Keratinocyte (primary cell): Measurements from ENCODE around the gene KIF5B.

Experiments
- EZH2 ChIP-seq: IDR thresholded peaks from one replicate; pipeline ENCODE4 v1.6.1; 2012; ENCODE audit warnings: inconsistent platforms, mild to moderate bottlenecking, low read length, moderate library complexity
- TF ChIP-seq, protein P1 (sequence below), 3 experiments: IDR thresholded peaks in 1 of 3; conservative IDR thresholded peaks in 1 of 3; optimal IDR thresholded peaks in 1 of 3; 2 replicates in 2 of 3; 3 replicates in 1 of 3; pipeline versions ENCODE3 to v1.5.1; 2011; ENCODE audit warnings: low read length in 3 of 3, mild to moderate bottlenecking in 3 of 3, moderate library complexity in 2 of 3, control low read depth in 1 of 3, inconsistent platforms in 1 of 3; ENCODE audit not compliant: insufficient read depth in 2 of 3; ENCODE audit errors: extremely low read depth in 1 of 3

- TF ChIP-seq, protein P1, sequence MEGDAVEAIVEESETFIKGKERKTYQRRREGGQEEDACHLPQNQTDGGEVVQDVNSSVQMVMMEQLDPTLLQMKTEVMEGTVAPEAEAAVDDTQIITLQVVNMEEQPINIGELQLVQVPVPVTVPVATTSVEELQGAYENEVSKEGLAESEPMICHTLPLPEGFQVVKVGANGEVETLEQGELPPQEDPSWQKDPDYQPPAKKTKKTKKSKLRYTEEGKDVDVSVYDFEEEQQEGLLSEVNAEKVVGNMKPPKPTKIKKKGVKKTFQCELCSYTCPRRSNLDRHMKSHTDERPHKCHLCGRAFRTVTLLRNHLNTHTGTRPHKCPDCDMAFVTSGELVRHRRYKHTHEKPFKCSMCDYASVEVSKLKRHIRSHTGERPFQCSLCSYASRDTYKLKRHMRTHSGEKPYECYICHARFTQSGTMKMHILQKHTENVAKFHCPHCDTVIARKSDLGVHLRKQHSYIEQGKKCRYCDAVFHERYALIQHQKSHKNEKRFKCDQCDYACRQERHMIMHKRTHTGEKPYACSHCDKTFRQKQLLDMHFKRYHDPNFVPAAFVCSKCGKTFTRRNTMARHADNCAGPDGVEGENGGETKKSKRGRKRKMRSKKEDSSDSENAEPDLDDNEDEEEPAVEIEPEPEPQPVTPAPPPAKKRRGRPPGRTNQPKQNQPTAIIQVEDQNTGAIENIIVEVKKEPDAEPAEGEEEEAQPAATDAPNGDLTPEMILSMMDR (optimal IDR thresholded peaks at IDR 0.05 in 1 of 3, IDR thresholded peaks at IDR 0.05 in 1 of 3, conservative IDR thresholded peaks at IDR 0.05 in 1 of 3; ENCODE audit: extremely low read depth in 1 of 3, insufficient read depth in 2 of 3, low read length in 3 of 3): no peak
- no peak for TF ChIP-seq EZH2
Measured at GRCh38 chr10:32059472-32059871, 3.2 kb upstream of the KIF5B start.
